C4-2B (cell line): ENCODE measurements around the gene SNX24.

Experiments used
- H3K27ac ChIP-seq: fragments of 450-650 bp; 2 replicates; pipeline ENCODE4 v1.5.1; 2017
- ZFX ChIP-seq: fragments of 450-650 bp; IDR thresholded peaks from 2 replicates; pipeline ENCODE4 v1.6.1; 2017
- TF ChIP-seq, protein P1 (sequence below): fragments of 450-650 bp; conservative IDR thresholded peaks from 2 replicates; pipeline ENCODE4 v1.5.1; 2017; ENCODE audit warnings: mild to moderate bottlenecking

The SNX24 gene

DNA sequence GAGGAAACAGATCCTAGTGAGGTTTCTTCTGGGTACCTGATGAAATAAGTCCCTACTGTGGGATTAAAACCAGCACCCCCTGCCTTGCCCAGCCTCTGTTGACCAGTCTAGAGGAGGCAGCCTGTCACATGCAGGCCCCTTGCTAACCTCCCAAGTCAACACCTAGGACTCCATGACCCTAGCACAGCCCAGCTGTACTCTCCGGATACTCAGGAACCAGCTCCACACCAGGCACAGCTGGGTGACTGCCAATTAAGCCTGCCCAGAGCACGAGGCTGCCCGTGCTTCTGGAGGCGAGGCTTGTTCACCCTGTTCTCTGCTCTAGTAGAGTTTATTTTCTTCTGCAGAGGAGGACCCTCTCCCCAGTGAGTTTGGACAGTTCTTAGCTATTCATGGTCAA is 92.5 kb downstream of the SNX24 start:
- TF ChIP-seq, protein P1, sequence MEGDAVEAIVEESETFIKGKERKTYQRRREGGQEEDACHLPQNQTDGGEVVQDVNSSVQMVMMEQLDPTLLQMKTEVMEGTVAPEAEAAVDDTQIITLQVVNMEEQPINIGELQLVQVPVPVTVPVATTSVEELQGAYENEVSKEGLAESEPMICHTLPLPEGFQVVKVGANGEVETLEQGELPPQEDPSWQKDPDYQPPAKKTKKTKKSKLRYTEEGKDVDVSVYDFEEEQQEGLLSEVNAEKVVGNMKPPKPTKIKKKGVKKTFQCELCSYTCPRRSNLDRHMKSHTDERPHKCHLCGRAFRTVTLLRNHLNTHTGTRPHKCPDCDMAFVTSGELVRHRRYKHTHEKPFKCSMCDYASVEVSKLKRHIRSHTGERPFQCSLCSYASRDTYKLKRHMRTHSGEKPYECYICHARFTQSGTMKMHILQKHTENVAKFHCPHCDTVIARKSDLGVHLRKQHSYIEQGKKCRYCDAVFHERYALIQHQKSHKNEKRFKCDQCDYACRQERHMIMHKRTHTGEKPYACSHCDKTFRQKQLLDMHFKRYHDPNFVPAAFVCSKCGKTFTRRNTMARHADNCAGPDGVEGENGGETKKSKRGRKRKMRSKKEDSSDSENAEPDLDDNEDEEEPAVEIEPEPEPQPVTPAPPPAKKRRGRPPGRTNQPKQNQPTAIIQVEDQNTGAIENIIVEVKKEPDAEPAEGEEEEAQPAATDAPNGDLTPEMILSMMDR, result no peak
- no peak for TF ChIP-seq ZFX
- H3K27ac ChIP-seq, result no peak overlapping the region

DNA sequence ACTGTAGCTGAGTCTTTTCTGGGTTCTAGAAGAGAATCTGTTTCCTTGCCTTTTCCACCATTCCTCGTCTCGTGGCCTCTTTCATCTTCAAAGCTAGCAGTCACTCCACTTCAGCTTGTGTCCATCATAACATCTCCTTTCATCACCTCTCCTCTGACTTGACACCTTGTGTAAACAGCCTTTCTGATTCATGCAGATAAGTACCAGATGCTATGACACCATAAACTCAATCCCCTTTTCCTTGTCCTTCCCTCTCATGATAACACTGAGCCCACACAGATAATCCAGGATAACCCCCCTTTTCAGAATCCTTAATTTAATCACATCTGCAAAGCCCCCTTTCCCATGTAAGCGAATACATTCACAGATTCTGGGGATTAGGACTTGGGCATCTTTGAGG is 95.5 kb downstream of the SNX24 start:
- no peak for TF ChIP-seq ZFX
- TF ChIP-seq, protein P1, result no peak
- H3K27ac ChIP-seq, result no peak overlapping the region

DNA sequence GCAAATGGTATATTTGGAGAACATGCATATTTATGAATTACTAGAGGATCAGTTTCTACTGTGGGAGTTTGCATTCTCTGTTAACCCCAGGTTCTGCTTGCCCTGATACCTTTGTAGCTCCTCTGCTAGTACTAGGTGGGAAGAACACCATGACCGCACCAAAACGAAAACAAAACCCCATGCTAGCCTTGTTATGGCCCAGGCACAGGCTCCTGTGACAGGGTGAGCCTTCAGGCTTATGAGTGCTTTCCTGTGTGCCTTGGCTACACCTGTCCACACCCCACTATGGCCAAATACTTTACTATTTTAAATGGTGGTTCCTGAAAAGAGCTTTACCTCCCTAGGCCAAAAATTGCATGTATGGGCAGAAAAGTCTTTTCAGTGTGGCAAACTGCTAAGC is 96.3 kb downstream of the SNX24 start:
- TF ChIP-seq, protein P1, result no peak
- TF ChIP-seq ZFX, result no peak
- no peak overlapping the region for H3K27ac ChIP-seq

DNA sequence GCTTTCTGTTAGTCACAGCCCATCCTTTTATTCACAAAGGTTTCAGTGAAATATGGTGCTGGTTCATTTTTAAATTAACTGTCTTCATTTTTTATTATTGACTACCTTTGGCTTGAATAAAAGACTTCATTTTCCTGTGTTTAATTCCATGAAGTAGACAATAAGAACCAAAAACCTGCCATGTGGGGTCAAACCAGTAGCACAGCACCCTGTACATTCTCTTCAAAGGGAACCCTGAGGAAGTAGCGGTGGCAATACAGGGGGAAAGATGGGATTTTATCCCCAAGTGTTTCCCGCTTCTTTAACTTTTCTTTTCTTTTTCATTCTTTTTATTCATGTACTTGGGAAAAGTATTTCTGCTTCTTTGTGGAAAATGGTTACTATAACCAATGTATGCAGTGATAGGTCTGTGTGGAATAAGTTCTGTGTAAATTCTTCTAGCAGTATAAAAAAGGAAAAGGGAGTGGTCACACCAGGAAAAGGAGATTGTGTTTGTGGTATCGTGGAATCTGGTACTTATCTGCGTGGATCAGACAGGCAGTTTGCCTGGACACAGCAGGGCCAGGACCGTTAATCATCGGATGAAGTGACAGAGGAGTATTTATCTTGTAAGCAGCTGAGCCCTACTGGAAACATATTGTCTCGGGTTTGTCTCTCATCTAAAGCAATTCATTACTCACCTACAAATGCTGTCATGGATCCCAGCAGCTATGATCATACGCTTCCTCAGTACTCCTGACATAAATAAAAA is 96.9 kb downstream of the SNX24 start:
- TF ChIP-seq, protein P1, result no peak
- no peak for TF ChIP-seq ZFX

DNA sequence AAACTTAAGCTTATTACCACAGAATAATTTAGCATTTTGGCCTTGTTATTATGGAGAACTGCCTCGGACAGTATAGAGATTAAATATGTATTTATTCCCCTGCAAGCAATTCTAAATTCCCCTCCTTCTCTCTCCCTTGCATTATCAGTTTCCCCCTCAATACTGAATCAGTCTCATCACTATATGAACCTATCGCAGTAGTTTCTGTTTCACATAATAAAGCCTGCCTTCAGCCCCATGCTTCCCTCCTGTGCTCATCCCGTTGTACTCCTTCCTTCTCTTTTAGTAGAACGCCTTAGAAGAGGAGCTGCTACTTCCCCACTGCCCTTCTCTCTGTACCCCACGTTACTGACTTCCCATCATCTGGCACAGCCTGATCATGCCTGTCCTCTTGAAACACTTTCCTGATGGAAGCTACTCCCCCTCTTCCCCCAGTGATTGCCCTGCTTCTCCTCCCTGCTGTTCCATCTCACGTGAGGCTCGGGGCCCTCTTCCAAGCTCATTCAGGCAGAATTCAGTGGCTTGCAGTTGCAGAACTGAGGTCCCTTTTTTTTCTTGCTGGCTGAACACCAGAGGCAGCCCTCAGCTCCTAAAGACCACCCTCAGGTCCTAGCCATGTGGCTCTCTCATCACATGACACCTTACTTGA is 97.8 kb downstream of the SNX24 start:
- TF ChIP-seq ZFX, result no peak
- TF ChIP-seq, protein P1, result no peak
- no peak overlapping the region for H3K27ac ChIP-seq

More for the DNA sequence above, 96.9 kb downstream of the SNX24 start:
- no peak overlapping the region for H3K27ac ChIP-seq

DNA sequence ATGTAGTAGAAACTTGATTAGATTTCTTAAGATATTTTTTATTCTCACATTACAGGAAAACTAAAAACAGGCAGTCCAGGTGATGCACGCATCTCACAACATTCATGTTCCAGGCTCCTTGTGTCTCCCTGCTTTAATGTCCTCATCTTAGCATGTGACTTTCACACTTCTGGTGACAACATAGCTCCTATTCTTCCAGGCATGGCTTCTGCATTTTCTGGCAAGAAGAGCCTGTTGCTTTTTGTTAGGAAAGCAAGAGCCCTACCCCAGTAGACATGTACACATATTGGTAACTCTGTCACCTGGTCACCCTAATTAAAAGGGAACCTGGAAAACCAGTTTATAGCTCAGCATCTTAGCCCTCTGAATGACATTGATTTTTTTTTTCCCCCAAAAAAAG is 98.6 kb downstream of the SNX24 start:
- no peak overlapping the region for H3K27ac ChIP-seq
- no peak for TF ChIP-seq ZFX
- TF ChIP-seq, protein P1, result no peak

DNA sequence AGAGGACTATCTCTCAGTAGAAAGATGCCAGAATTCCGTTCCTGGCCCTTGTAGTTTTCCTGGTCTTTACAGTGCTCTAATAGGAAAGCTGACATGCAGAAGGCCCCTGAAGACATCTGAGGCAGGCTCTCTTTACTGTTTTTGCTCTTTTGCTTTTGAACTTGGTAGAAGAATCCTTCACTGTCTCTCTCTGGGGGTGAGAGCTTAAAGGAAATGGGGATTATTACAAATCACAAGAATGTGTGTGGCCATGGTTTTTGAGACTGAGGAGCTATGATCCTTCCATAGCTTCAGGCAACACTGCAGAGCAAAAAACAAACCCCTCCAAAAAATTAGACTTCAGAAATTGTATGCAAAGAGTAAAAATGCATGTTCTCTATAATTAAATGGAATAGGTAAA is 102.0 kb downstream of the SNX24 start:
- no peak overlapping the region for H3K27ac ChIP-seq
- TF ChIP-seq ZFX, result no peak
- TF ChIP-seq, protein P1, result no peak
